Astrocyte (in vitro differentiated cells and primary cell): ENCODE data around the gene AGBL4.

ENCODE experiments used
- EZH2 ChIP-seq: IDR thresholded peaks from 2 replicates; pipeline ENCODE4 v1.6.1; 2012; ENCODE audit warnings: mild to moderate bottlenecking, low read length, inconsistent platforms; ENCODE audit not compliant: insufficient read depth
- TF ChIP-seq, protein P1 (sequence below): IDR thresholded peaks from 2 replicates; pipeline ENCODE4 v1.5.1; 2011; ENCODE audit warnings: low read depth, mild to moderate bottlenecking, inconsistent platforms, low read length, moderate library complexity; ENCODE audit not compliant: insufficient read depth

DNA sequence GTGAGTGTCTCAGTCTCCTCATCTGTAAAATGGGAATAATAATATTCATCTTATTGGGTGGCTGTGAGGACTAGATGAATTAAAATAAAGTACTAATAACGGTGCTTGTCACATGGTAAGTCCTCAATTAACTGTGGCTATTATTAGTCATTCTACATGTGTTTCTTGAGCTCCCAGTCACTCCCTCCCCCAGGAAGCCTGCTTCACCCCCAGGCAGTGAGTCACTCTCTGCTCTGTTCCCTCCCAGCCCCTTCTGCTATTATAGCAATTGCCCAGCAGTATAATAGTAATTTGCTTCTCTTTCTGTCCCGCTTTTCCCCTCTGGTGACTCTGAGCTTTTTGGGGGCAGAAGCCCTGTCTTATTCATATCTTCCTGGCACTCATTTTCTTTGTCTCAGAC lies 1349.1 kb downstream of the AGBL4 start:
- TF ChIP-seq, protein P1, sequence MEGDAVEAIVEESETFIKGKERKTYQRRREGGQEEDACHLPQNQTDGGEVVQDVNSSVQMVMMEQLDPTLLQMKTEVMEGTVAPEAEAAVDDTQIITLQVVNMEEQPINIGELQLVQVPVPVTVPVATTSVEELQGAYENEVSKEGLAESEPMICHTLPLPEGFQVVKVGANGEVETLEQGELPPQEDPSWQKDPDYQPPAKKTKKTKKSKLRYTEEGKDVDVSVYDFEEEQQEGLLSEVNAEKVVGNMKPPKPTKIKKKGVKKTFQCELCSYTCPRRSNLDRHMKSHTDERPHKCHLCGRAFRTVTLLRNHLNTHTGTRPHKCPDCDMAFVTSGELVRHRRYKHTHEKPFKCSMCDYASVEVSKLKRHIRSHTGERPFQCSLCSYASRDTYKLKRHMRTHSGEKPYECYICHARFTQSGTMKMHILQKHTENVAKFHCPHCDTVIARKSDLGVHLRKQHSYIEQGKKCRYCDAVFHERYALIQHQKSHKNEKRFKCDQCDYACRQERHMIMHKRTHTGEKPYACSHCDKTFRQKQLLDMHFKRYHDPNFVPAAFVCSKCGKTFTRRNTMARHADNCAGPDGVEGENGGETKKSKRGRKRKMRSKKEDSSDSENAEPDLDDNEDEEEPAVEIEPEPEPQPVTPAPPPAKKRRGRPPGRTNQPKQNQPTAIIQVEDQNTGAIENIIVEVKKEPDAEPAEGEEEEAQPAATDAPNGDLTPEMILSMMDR: no peak
- no peak for TF ChIP-seq EZH2
